ENCODE data around the gene PRPF8.
A peak's percentile ranks its signal among the peaks of the same experiment; 100 is the strongest.

Gene PRPF8

GRCh38 chr17:1643999-1644492, 40.6 kb downstream of the PRPF8 start:
- DNase-seq, result no peak

GRCh38 chr17:1643293-1643998, 41.2 kb downstream of the PRPF8 start:
- peak; percentile 67 for DNase-seq

- DNase-seq, result no peak
These were observed 43.6 kb downstream of the PRPF8 start for GRCh38 chr17:1641065-1641403.

GRCh38 chr17:1640329-1641064, 44.2 kb downstream of the PRPF8 start:
- DNase-seq, result no peak

- no peak for DNase-seq
These were observed 45.0 kb downstream of the PRPF8 start for GRCh38 chr17:1639549-1640180.

- no peak for DNase-seq
These were observed 45.9 kb downstream of the PRPF8 start for GRCh38 chr17:1638624-1639300.

- DNase-seq, result no peak
These were observed 46.5 kb downstream of the PRPF8 start for GRCh38 chr17:1638171-1638590.

GRCh38 chr17:1636732-1637285, 47.9 kb downstream of the PRPF8 start:
- no peak for DNase-seq

GRCh38 chr17:1635675-1636465, 48.8 kb downstream of the PRPF8 start:
- no peak for DNase-seq

GRCh38 chr17:1634841-1635650, 49.6 kb downstream of the PRPF8 start:
- DNase-seq, result no peak

GRCh38 chr17:1630662-1631061, 54.0 kb downstream of the PRPF8 start:
- DNase-seq, result no peak

- DNase-seq, result no peak
These were observed 55.0 kb downstream of the PRPF8 start for GRCh38 chr17:1629504-1630310.

- DNase-seq, result peak; percentile 75
These were observed 55.7 kb downstream of the PRPF8 start for GRCh38 chr17:1628856-1629503.

- peak; percentile 52 for DNase-seq
These were observed 56.4 kb downstream of the PRPF8 start, which contains the start of gene SLC43A2 for GRCh38 chr17:1627982-1628855. TSS of gene SLC43A2 (minus strand) at chr17:1628834. CDS start at chr17:1627874, 960 bp downstream.

GRCh38 chr17:1627182-1627981, 57.3 kb downstream of the PRPF8 start:
- DNase-seq, result no peak

GRCh38 chr17:1626333-1626732, 58.3 kb downstream of the PRPF8 start:
- DNase-seq, result no peak

GRCh38 chr17:1625581-1625980, 59.1 kb downstream of the PRPF8 start:
- no peak for DNase-seq

GRCh38 chr17:1625053-1625452, 59.6 kb downstream of the PRPF8 start:
- DNase-seq, result no peak
